IPS DF 19.7 (cell line): ENCODE measurements around the gene LGMN.
"Not testable (repeated sequence)": the region's sequence is repeated elsewhere in the genome, so short reads cannot be mapped to it uniquely, and the experiment has no call there.

Source experiments
- DNase-seq: peaks from one replicate; pipeline ENCODE4 v3.0.0-alpha.2; 2013; ENCODE audit warnings: low read depth, low spot score

Gene LGMN

DNA sequence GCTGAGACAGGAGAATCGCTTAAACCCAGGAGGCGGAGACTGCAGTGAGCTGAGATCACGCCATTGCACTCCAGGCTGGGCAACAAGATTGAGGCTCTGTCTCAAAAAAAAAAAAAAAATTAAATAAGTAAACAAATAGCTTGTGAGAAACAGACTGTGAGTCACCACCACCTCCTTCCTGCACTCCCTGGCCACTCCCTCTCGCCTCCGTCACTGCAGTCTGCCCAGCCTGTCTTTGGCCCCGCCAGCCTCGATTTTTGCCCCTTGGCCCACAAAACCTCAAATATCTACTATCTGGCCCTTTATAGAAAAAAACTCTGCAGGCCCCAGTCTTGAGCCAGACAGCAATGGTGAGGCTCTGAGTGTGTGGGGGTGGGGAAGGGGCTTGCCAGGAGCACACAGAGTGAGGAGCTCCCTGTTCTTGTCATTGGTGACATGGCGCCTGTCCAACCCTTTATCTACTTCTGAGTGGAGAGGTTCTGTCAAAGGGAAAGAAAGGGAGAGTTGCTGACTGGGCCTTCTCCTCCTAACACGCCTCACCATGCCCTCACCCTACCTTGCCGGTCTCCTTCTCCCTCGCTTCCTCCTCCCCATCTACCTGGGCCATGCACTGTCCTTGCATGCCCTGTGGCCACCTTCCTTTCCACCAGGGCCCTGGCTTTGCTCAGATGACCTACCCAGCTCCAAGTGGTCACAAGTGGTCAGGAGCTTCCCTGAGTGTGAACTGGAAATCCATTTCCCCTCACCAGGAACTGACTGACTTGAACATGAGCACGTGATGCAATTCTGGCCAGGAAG lies 22.1 kb downstream of the LGMN start:
- DNase-seq, result no peak

DNA sequence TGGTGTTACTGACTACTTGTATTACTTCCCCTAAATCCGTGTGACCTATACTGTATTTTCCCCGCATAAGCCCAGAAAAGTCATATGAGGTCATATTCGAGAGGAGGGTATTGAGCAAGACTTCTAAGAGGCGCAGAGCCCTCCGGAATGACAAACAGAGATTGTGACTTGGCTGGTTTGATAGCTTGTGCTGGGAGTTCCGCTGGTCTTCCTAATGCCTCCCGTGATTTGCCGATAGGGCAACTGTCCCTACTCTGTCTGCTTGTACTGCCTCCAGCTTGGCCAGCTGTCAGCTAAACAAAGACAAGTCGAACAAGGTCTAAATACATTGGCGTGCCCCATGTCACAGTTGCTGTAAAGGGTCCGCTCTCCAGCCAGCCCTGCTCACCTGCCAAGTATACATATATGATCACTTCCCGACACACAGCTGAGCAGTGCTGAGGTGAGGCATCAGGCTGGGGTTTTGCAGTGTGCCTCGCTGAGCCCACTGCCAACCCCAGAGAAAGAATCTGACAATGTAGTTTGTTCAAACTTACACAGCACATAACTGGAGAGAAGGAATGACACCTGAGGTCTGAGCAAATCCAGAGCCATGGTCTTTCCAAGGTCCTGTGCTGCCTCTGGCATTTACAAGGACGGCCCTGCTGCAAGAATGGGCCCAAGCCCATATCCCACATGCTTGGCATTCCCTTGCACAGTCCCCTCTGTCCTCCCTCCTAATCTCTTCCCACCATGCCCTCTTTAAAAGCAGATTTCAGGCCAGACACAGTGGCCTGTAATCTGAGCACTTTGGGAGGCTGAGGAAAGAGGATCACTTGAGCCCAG lies 23.7 kb downstream of the LGMN start:
- DNase-seq, result no peak

DNA sequence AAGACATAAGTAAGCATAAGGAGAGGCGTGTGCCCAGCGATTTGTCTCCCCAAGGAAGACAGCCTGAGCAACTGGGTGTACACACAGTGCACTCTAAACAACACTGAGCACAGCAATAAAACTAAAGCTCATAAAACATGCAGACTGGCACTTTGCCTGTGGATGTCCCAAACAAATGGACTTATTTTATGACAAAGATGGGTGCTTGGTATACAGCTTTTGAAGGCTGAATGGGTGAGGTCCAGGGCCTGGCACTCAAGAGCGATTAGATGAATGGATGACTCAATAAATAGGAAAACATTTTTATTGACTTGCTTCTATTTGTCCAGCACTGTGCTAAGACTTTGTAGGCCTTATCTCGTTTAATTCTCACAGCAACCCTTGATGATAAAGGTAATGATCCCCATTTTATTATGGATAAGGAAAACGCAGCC lies 28.5 kb downstream of the LGMN start:
- DNase-seq, result no peak

DNA sequence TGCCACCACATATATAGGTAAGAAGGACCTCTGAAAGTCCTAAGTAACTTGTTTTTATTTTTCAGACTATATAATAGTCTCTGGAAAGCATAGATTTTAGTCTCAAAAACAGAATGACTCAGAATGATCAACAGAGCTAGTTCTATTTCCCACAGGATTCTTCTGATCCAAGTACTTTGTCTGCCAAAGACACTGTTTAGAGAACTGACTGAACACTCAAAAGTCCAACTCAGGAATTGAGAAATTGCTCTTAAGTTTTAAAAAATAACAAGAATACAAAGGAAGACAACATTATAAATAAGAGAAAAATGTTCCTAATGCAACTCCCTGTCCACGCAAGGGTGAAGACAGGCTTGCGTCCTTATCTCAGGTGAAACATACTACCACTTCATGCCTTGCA lies 29.0 kb downstream of the LGMN start:
- DNase-seq, result no peak

DNA sequence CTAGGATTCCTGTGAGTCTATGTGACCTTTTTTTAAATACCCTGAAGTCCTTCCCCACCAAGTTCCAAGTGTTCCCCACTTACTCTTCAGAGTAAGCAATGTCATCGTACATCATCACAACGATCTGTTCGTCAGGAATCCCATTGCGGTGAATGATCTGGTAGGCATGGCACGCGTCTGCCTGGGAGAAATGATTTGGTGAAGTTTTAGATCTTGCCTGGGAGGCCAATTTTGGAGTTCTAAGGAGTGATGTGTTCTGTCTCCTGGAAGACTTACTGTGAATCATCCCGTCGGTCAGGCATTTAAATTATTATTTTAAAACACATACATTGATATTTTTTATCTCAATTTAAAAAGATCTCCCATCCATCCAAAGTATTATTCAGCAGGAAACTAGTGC lies 29.8 kb downstream of the LGMN start:
- DNase-seq, result no peak

DNA sequence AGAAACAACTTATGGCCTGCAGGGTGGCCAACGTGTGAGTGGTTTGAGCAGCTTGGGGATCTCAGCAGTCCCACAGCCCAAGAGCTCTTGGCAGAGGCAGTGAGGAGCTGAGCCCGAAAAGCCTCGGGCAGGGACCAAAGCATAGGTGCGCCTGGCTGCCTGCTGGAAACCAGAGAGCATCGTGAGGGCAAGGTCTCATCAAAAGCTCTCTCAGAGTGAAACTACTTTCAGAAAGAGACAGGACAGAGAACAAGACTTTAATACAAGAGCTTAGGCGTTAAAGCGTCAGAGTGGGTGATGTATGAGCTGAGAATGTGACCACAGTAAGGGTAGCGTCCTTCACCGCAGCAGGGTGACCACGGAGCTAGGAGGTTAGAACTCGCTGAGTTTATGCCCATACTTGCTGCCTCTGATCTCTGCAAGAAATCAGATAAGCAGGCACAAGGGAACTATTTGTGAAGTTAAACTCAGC lies 30.8 kb downstream of the LGMN start:
- no peak for DNase-seq

DNA sequence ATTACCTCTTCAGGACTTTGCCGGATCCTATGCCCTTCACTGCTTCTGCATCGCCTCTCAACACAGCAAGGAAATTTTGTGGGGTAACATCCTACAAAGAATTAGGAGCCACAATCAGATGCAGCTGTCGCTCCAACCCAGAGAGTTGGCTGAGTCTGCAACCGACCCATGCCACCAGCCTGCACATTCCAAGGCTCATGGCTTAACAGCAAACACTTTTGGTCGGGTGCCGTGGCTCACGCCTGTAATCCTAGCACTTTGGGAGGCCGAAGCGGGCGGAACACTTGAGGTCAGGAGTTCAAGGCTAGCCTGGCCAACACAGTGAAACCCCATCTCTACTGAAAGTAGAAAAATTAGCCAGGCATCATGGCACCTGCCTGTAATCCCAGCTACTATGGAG lies 32.3 kb downstream of the LGMN start:
- no peak for DNase-seq

DNA sequence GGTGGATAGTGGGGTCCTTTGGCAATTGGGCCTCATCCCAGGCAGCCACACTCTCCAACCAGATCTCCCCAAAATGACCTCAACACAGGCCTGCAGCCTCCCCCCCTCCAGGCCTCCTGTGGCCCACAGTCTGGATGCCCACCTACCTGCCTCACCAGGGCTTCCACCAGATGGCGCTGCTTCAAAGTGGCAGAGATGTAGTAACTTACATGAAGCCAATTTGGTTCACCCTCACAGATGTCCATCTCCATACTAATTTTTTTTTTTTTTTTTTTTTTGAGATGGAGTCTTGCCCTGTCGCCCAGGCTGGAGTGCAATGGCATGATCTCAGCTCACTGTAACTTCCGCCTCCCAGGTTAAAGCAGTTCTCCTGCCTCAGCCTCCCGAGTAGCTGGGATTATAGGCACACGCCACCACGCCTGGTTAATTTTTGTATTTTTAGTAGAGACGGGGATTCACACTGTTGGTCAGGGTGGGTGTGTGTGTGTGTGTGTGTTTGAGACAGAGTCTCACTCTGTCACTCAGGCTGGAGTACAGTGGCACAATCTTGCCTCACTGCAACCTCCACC lies 33.6 kb downstream of the LGMN start:
- not testable (repeated sequence) for DNase-seq

DNA sequence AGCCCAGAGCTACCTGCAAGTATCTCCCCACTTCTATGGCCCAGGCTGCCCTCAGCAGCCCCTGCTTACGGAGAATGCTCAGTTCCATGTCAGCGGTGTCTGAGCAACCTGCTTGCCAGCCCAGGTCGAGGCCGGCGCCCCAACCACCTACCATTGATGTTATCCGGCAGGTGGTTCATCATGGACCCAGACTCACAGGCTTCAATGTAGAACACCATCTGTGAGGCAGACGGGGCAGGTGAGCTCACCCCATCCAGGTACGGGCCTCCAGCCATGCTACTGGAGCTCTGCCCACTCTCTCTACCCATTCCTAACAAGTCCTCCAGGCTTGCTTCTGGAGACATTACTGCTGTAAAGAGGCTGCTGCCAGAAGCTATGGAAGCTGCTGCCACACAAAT lies 35.8 kb downstream of the LGMN start:
- DNase-seq, result no peak

DNA sequence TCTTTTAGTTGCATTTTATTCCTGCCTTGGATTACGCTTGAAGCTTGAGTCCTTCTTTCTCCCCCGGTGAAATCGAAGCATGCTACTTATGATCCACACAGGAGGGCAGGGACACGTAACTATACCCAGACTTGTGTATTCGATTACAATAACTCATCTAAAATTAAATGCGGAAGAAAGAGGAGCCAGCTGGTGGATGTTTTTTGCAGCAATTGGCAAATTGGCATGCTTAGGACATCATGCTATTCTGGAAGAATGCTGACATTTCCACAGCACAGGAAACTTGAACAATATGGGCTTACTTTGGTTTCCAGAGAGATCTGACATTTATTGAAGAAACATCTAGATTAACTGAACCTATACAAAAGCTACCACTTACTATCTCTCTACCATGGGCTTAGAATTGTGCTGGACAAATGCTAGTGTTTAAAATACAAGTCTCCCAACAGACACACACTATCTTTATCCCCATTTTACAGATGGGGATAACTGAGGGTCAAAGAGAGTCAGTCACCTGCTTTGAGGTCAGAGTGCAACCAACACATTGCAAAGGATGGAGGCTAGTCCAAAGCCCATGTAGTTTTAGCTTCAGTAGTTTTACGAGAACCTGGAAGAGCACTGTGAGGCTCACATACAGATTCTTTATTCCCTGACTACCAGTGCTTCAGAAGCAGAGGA lies 36.3 kb downstream of the LGMN start:
- DNase-seq, result no peak

DNA sequence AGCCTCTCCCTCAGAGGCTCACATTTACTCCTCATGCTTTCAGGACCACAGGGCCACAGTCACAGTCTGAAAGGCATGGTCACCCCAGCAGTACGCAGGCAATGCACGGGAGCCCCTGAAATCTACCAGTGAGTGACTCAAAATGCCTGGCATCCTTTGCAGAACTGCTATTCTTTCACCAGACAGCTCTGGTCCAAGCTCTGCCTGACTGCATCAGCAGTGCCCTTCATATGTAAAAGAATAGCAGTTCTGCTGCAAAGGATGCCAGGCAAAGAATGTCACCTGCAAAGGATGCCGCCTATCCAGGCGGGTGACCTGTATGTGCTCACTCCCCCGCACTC lies 38.5 kb downstream of the LGMN start:
- DNase-seq, result no peak

DNA sequence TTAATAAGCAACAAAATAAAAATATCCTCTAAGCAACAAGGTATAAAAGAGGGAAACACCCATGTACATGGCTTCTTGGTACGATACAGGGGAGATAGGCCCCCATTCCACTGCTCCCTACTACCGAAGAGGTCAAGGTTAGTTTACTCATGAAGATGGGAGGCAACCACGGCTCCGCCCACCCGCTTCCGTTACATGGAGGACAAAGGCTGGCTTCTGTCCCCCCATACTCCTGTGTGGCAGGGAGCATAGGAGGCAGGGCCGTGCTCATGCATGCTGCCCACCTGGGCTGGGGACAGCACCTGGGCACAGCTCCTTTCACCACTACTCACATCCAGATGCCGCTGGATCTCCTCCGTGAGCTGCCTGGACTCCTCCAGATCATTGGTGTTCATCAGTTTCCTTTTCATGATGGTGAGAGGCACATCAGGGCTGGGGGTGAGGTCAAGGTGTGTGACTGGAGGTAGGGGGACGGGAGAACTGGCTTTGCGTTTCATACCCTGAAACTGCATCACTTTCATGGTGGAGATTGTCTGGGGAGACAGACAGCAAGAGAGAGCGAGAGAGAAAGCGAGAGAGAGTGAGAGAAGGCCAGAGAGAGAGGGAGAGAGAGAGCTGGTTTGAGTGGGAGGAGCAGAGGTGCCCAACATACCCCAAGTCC lies 39.0 kb downstream of the LGMN start:
- no peak for DNase-seq

DNA sequence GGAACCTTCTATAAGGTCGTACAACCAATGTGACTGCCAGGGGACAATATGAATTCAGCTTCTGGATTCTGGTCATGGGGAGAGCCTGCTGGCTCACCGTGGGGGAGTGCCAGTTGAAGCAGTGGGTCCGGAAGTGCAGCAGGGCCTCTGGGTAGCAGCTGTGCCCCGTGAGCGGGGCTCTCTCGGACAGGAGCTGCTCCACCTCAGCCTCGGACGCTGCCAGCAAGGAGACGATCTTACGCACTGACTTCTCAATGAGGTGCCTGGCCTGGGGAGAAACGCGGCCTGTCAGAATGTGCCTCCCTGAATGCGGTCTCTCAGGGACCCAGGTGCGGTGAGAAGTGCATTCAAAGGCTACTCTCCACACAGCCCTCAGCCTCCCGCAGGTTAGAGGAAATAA lies 42.0 kb downstream of the LGMN start:
- no peak for DNase-seq

DNA sequence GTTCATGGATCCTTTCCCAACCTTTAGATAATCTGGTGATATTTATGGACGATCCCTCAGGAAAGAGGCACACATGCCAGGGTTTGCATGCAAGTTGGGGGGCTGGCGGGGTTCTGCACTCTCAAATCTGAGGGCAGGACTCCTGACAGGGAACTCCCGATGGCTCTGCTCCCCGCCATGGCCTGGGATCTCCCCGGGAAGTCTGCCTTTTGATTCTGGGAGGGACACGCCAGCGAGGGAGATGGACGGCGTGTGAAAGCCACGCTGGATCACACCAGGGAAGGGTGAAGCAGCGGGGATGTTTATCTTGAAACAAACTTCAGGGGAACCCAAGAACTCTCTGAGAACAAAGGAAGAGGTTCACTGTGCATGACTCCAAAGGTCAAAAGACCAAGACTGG lies 43.6 kb downstream of the LGMN start:
- no peak for DNase-seq

DNA sequence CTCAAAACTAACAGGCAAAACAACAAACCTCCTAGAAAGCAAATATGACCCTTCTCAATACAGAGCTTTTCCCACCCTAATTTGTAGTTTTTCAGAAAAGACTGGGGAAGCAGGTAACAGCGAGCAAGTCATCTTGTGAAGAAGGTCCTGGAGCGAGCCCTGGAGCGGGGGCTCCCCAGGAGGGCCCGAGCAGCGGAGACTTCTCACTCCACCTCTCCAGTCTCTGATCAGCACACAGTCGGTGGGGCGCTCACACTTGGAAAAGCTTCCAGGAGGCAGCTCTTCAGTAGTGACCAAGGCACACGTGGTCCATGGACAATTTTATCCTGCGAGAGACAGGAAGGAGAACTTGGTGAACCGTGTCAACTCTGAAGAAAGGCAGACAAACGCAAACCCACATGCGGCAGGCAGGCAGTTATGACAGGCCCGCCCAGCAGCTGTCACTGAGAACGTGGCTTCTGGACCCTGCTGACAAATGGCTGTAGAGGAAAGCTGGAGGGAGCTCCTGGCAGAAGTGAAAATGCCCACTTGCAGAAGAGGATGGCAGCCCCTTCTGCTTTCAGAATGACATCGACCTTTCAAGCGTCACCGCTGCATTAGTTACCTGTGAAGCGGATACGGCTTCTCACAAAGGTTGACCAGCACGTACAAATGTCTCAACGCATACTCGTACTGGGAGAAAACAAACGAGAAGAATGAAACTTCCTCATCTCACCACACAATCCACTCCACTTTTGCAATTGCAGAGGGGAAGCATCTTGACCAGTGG lies 44.2 kb downstream of the LGMN start:
- DNase-seq, result no peak

DNA sequence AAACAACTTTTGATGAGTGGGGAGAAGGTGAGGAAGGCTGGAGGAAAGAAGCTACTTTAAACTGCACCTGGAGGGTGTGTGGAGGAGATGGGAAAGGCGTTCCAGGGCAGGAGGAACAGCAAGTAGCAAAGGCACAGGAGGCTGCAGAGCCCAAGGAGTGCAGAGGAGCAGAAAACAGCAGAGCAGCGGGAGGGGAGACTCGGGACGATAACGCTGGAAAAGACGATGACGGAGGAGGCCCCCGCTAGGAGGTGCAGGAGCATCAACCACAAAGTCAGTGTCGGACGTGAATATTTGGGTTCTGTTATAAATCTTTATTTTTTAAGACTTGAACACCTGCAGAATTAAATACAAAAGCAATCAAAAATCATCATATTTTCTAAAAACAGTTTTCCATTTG lies 44.9 kb downstream of the LGMN start:
- DNase-seq, result no peak

DNA sequence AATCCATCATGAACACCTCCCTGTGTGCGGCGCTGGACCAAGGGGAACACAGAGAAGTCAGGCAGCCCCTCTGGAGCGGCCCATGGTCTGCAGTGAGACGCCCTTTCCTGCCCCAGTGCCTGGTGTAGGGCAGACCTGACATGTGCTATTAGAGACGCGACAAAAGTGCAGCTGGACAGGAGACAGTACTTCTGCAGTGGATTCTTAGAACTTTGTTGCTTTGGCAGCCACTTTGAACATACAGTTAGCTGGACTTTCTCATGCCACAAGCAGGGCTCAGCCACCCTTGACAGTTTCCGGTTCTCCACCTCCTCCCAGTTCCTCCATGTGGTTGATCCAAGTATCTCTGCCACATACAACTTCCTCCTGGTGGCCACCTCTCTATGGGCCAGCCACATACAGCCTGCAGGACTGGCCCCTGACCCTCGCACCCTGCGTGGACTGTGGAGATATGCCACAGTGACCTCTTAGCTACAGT lies 45.9 kb downstream of the LGMN start:
- DNase-seq, result no peak

DNA sequence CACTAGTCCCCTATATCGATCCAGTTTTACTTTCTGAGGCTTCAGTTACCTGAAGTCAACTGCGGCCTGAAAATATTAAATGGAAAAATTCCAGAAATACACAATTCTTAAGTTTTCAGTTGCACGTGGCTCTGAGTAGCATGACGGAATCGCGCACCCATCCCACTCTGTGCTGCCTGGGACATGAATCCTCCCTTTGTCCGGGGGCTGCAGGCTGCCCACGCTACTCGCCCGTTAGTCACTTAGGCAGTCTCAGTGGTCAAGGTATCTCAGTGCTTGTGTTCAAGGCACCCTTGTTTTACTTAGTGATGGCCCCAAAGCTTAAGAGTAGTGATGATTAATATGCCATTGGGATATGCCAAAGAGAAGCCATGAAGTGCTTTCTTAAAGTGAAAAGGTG lies 46.6 kb downstream of the LGMN start:
- DNase-seq, result no peak

DNA sequence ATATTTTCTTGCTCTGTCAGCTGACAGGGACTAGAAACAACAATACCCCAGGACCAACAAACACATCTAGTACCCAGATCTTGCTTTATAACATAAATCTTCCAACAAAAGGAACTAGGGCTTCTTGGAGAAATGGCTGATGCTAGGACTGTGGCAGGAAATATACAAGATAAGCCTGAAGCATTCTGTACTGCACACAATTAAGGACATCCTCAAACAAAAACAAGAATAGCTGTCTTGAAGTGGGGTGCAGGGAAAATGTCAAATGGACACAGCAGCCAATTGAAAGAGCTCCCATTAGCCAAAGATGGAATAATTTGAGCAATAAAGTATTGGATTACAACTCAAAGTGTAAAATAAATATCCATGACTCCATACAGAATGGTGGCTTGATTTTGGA lies 50.0 kb downstream of the LGMN start:
- no peak for DNase-seq

DNA sequence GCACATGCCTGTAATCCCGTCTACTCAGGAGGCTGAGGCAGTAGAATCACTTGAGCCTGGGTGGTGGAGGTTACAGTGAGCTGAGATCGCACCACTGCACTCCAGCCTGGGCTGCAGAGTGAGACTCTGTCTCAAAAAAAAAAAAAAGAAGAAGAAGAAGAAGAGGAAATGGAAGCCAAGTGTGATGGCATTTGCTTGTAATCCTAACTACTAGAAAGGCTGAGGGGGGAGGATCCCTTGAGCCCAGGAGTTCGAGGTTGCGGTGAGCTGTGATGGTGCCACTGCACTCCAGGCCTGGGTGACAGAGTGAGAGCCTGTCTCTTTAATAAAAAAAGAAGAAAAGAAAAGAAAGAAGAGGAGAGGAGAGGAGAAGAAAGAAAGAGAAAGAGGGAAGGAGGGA lies 52.1 kb downstream of the LGMN start:
- DNase-seq, result no peak

DNA sequence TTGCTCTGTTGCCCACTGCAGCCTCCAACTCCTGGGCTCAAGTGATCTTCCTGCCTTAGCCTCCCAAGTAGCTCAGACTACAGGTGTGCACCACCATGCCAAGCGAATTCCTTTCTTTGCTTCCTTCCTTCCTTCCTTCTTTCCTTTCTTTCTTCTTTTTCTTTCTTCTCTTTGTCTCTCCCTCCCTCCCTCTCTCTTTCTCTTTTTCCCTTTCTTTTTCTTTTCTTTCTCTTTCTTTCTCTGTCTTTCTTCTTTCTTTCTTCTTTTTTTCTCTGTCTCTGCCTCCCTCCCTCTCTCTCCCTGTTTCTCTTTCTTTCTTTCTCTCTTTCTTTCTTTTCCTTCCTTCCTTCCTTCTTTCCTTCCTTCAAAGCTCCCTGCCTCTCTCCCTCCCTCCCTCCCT lies 52.9 kb downstream of the LGMN start:
- DNase-seq, result no peak
